ENCODE measurements around the gene SBK2.

DNA sequence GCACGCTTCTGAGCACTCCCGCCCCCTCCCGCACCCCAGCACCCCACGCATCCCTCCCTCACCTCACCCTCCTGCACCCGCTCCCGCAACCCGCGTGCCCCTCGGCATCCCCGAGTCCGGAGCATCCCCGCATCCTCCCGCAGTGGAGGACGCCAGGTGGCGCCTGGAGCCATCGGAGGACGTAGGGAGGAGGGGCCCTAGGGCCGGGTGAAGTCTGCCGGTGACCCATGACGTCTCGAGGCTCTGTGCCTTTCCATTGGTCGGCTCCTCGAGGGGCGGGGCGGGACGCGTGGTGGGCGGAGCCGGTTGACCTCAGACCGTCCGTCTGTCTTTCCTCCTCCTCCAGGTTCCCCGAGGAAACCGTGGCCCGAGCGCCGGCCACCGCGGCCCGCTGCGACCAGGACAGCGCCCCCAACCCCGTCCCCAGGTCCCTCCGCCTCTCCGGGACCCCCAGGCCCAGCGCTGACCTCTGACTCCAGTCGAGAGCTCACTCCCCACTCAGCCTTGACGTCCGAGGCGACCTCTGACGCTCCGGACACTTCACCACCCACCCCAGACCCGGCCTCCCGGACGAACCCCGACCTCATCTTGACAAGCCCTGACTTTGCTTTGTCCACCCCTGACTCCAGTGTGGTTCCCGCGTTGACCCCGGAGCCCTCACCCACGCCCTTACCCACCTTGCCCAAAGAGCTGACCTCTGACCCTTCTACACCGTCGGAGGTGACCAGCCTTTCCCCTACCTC lies 19.9 kb downstream of the SBK2 start:
- TF ChIP-seq POLR2A (IDR thresholded peaks at IDR 0.05): peak; percentile 72 to 80
- TF ChIP-seq, protein P1, sequence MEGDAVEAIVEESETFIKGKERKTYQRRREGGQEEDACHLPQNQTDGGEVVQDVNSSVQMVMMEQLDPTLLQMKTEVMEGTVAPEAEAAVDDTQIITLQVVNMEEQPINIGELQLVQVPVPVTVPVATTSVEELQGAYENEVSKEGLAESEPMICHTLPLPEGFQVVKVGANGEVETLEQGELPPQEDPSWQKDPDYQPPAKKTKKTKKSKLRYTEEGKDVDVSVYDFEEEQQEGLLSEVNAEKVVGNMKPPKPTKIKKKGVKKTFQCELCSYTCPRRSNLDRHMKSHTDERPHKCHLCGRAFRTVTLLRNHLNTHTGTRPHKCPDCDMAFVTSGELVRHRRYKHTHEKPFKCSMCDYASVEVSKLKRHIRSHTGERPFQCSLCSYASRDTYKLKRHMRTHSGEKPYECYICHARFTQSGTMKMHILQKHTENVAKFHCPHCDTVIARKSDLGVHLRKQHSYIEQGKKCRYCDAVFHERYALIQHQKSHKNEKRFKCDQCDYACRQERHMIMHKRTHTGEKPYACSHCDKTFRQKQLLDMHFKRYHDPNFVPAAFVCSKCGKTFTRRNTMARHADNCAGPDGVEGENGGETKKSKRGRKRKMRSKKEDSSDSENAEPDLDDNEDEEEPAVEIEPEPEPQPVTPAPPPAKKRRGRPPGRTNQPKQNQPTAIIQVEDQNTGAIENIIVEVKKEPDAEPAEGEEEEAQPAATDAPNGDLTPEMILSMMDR (IDR thresholded peaks at IDR 0.05 in 4 of 5, conservative IDR thresholded peaks at IDR 0.05 in 1 of 5): peak; percentile 87 to 96 (median 94)

All from gastrocnemius medialis (tissue), 4 donors.